Brain microvascular endothelial cell (primary cell): ENCODE measurements around the gene PALLD.

Experiments used
- DNase-seq: peaks from one replicate; pipeline ENCODE4 v3.0.0-alpha.2; 2020
- H3K27ac ChIP-seq: fragments of 250-450 bp; sonication (Bioruptor Pico); 2 replicates; pipeline ENCODE4 v1.5.1; 2020; ENCODE audit warnings: mild to moderate bottlenecking, moderate library complexity
- H3K27me3 ChIP-seq: fragments of 250-450 bp; sonication (Bioruptor Pico); replicated peaks from 2 replicates; pipeline ENCODE4 v1.5.1; 2020; ENCODE audit warnings: mild to moderate bottlenecking
- H3K36me3 ChIP-seq: fragments of 250-450 bp; sonication (Bioruptor Pico); replicated peaks from 2 replicates; pipeline ENCODE4 v1.5.1; 2020; ENCODE audit warnings: mild to moderate bottlenecking
- H3K4me3 ChIP-seq: 2 replicates; pipeline ENCODE4 v1.5.1; 2011; ENCODE audit warnings: low read depth, mild to moderate bottlenecking, control low read depth, low read length, moderate library complexity
- CTCF ChIP-seq: IDR thresholded peaks from 2 replicates; pipeline ENCODE4 v1.5.1; 2011; ENCODE audit warnings: low read depth, mild to moderate bottlenecking, moderate library complexity, low read length, control low read depth, inconsistent platforms; ENCODE audit errors: missing control alignments
- in situ Hi-C: cut with HindIII; loops from 2 replicates; pipeline ENCODE4 v1.10.0; 2017; ENCODE audit warnings: low sequenced_read_pairs, low pct_ligation_motif_present

Gene PALLD

GRCh38 chr4:168852933-168853713 lies 356.3 kb downstream of the PALLD start:
- Histone ChIP-seq H3K36me3 (peaks cover 29% of the 10 kb centered on the region), H3K27ac (no peak overlapping the region), H3K4me3 (no peak overlapping the region), H3K27me3 (no peaks in the 10 kb centered on the region)
- TF ChIP-seq CTCF = no peak
- in situ Hi-C loops = no loop called here
- no peak for DNase-seq

DNA sequence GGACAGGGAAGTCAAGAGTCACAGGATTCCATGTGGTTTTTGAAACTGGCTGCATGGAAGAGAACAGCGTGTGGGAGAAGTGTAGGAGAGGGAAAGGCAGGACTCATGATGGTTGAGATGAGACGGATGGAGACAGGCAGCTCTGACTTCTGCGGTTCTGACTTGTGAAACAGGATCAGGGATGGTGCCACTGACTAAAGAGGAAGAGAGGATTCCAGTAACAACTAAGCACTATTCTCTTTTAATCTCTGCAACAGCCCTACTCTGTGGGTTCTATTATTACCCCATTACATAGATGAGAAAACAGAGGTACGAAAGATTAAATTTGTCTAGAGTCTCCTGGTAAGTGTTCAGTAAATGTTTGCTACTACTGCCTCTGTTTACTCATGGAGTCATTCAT lies 356.9 kb downstream of the PALLD start:
- peaks cover 29% of the 10 kb centered on the region for H3K36me3 ChIP-seq
- H3K4me3 ChIP-seq = no peak overlapping the region
- no peak for DNase-seq
- TF ChIP-seq CTCF = no peak
- in situ Hi-C loops = no loop called here
- H3K27ac ChIP-seq = no peak overlapping the region
- no peaks in the 10 kb centered on the region for H3K27me3 ChIP-seq

DNA sequence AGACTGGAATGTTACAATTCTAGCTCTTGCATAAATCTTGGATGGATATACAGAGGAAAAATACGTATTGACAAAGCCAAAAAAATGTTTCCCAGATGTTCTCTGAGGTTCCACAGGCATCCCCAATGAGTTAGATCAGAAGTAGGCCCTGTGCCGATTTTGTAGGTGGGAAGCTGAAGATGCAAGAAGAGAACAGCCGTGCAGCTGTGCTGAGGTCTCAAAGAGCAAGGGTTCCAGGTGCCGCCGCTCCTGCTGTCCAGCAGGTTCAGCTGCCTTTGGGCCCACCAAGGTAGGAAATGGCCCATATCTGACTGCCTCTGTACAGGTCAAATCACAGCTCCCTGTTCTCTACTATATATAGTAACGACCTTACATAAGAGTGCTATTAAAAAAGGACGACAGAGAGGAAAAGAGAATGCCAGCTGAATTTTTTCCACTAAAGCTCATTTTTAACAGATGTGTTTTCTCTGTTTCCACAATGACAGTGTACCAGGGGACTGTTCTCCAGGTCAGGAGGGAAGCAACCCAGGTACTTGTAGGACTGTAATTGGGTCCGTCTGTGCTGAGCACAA lies 357.6 kb downstream of the PALLD start:
- H3K36me3 ChIP-seq = peaks cover 29% of the 10 kb centered on the region
- H3K27ac ChIP-seq = no peak overlapping the region
- in situ Hi-C loops = no loop called here

GRCh38 chr4:168856312-168856711 lies 359.5 kb downstream of the PALLD start:
- peak overlapping the region; percentile 85 for H3K27ac ChIP-seq
- in situ Hi-C loops = no loop called here
- H3K36me3 ChIP-seq = peaks cover 27% of the 10 kb centered on the region
- TF ChIP-seq CTCF = no peak
- DNase-seq = peak; percentile 94
- H3K4me3 ChIP-seq = no peak overlapping the region
- H3K27me3 ChIP-seq = no peaks in the 10 kb centered on the region

More for the DNA sequence above, 357.6 kb downstream of the PALLD start:
- TF ChIP-seq CTCF = no peak
- Histone ChIP-seq H3K27me3 (no peaks in the 10 kb centered on the region), H3K4me3 (no peak overlapping the region)
- DNase-seq = no peak

DNA sequence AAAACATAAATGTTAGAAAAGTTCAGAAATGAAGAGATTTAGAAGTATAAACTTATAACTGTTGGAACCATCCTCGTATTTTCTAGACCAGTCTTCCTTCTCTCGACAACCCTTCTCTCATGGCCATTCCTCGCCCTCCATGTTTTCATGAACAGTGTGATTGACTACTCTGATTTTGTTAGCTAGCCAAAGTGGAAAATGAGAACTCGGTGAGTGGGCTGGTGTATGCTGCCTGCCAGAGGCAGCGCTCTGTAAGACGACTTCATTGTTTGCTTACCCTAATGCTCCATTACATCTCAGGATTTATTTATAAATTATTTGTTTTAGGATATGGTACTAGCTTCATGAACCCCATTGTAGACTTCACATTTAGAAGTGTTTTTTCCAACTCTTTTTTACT lies 360.2 kb downstream of the PALLD start:
- TF ChIP-seq CTCF = peak; percentile 2
- DNase-seq = no peak
- in situ Hi-C loops = no loop called here
- Histone ChIP-seq H3K27me3 (no peaks in the 10 kb centered on the region), H3K27ac (peak overlapping the region; percentile 85), H3K36me3 (peaks cover 23% of the 10 kb centered on the region), H3K4me3 (no peak overlapping the region)
